Measurements from ENCODE around the gene IKBKG. TPM values are rescaled to one million over a fixed set of nuclear protein-coding genes. Genes with fewer than 3 reads are reported as not detected.
"Not testable (repeated sequence)": the region's sequence is repeated elsewhere in the genome, so short reads cannot be mapped to it uniquely, and the experiment has no call there.

Gene IKBKG
- total RNA-seq (2012; rRNA removed) (13.9 and 16.5 TPM in 2 replicates), polyA plus RNA-seq (2012; rRNA removed) (38.2 and 41.3 TPM in 2 replicates), Bru-seq, nascent RNA (percentile 60 among the genes with signal in this experiment), BruChase-seq, experiment 1, labeled RNA remaining after a 6-hour chase (percentile 58 among the genes with signal in this experiment), BruChase-seq, experiment 2, labeled RNA remaining after a 2-hour chase (percentile 53 among the genes with signal in this experiment)
- 61.0 and 68.3 TPM in 2 replicates for polyA plus RNA-seq (2012; cell fraction: cytosol; rRNA removed)
- polyA plus RNA-seq (2012; cell fraction: nucleus; rRNA removed; ENCODE audit: low replicate concordance) = 60.9 and 124 TPM in 2 replicates
- long read RNA-seq, transcript IKBKG-206 (10 exons, 2,299 nt) = major isoform, 54 of 72 reads
- long read RNA-seq, partial matches to known transcripts = 6 of 72 reads
- long read RNA-seq, other reads (novel, unspliced or antisense) = 7 of 72 reads

- Histone ChIP-seq H4K5ac (ENCODE audit: low read depth, low read length) (peak within 1 kb of the TSS; percentile 89), H2AFZ (replicated peaks; ENCODE audit: low read length, poor library complexity) (peak within 1 kb of the TSS; percentile 88), H4K20me1 (ENCODE audit: insufficient read depth, low read length) (peaks cover 9% of the 10 kb centered on the region; the same call in 1 of the 2 replicates), H3K18ac (ENCODE audit: low read depth, low read length) (peak within 1 kb of the TSS; percentile 63; the same call in 1 of the 2 replicates), H3K27ac (ENCODE audit: insufficient read depth, low read length) (peak within 1 kb of the TSS; percentile 97), H2BK15ac (ENCODE audit: low read depth, low read length) (peak within 1 kb of the TSS; percentile 40; the same call in 1 of the 3 replicates), H3K27me3 (ENCODE audit: control insufficient read depth, insufficient read depth, low read length) (no peaks in the 10 kb centered on the region), H3K4me3 (ENCODE audit: insufficient read depth, low read depth, low read length) (peak within 1 kb of the TSS; percentile 95), H3K14ac (replicated peaks; ENCODE audit: low read depth, low read length) (peak within 1 kb of the TSS; percentile 64), H3K4me1 (ENCODE audit: control insufficient read depth, insufficient read depth, low read length) (peaks cover 9% of the 10 kb centered on the region), H2BK5ac (ENCODE audit: low read depth, low read length, poor library complexity, severe bottlenecking) (peak within 1 kb of the TSS; percentile 92), H3K79me1 (ENCODE audit: low read depth in 1 of 2, low read length in 2 of 2) (peaks cover 8 to 52% of the 10 kb centered on the region in 2 experiments; a peak in 3 of 4 replicates), H3K4ac (ENCODE audit: low read depth, low read length) (peak within 1 kb of the TSS; percentile 95), H3K9ac (ENCODE audit: low read depth, low read length) (peak within 1 kb of the TSS; percentile 97), H2BK120ac (ENCODE audit: low read depth, low read length) (peak within 1 kb of the TSS; percentile 88), H4K91ac (ENCODE audit: insufficient read depth, low read depth, low read length) (peak within 1 kb of the TSS; percentile 82), H2AK5ac (ENCODE audit: low read depth, low read length) (peak within 1 kb of the TSS; percentile 85), H3K9me3 (ENCODE audit: control insufficient read depth, insufficient read depth, low read length) (no peaks in the 10 kb centered on the region), H2AK9ac (replicated peaks; ENCODE audit: low read depth, low read length, poor library complexity) (peak within 1 kb of the TSS; percentile 59), H3K56ac (ENCODE audit: extremely low read depth, insufficient read depth, low read length) (peak within 1 kb of the TSS; percentile 92), H3K36me3 (ENCODE audit: control insufficient read depth, insufficient read depth, low read length) (peaks cover 24% of the 10 kb centered on the region), H4K8ac (ENCODE audit: low read depth in 2 of 2, low read length in 2 of 2) (peak within 1 kb of the TSS; percentile 42 to 88), H3K4me2 (ENCODE audit: low read depth, low read length) (peak within 1 kb of the TSS; percentile 90), H3K23ac (ENCODE audit: low read depth, low read length) (peak within 1 kb of the TSS; percentile 68), H3K9me1 (ENCODE audit: insufficient read depth, low read length) (peaks cover 6% of the 10 kb centered on the region; the same call in 1 of the 2 replicates), H2BK20ac (ENCODE audit: low read depth, low read length) (peak within 1 kb of the TSS; percentile 33)
- CTCF ChIA-PET = no interaction called here
- DNase-seq (peak; percentile 86), ATAC-seq (ENCODE audit: low read depth) (peak; percentile 88)
- no peak for TF ChIP-seq USF2 (IDR thresholded peaks at IDR 0.05; ENCODE audit: low read depth, low read length)
- 0 out of 2 replicates have a peak, but pooled peaks have one; percentile 63 for TF ChIP-seq POLR2A (IDR thresholded peaks at IDR 0.05; ENCODE audit: low read depth, low read length)
- intact Hi-C loops (cut with micrococcal nuclease) (loop anchor here (2.0 kb wide), 2 partner anchors 31 to 57 kb away; partner anchors contain the start of genes FAM3A and SLC10A3), dilution Hi-C loops (cut with HindIII; ENCODE audit: low sequenced_read_pairs, unreplicated experiment) (no loop called here), in situ Hi-C loops (cut with MboI; ENCODE audit: low sequenced_read_pairs) (loop anchor here (25.0 kb wide), 1 partner anchor 1585 kb away; no protein-coding TSS in a partner anchor)
- WGBS, 2 experiments (ENCODE audit: extremely low coverage in 2 of 2, insufficient read length in 1 of 2) = 27% methylated on average over 44 of the region's 69 CpGs; no CpG with 5 or more reads in 1 of the 2 experiments
- POLR2A ChIA-PET (ENCODE audit: unreplicated experiment) = no interaction called here
- TSS peak; percentile 55 for BruUV-seq (replicated peaks)
Observed at GRCh38 chrX:154547245-154548027, at the start of gene IKBKG. Gene IKBKG (plus strand): TSS chrX:154547620. CDS start chrX:154552003, 4,383 bp downstream.

GRCh38 chrX:154501423-154501822, 46.0 kb upstream of the IKBKG start:
- CTCF ChIA-PET; H3K27ac ChIP-seq (ENCODE audit: insufficient read depth, low read length); H3K4ac ChIP-seq (ENCODE audit: low read depth, low read length); H4K8ac ChIP-seq (ENCODE audit: low read depth in 2 of 2, low read length in 2 of 2); H3K14ac ChIP-seq (replicated peaks; ENCODE audit: low read depth, low read length); H2BK120ac ChIP-seq (ENCODE audit: low read depth, low read length); H3K36me3 ChIP-seq (ENCODE audit: control insufficient read depth, insufficient read depth, low read length); ATAC-seq (ENCODE audit: low read depth); dilution Hi-C loops (cut with HindIII; ENCODE audit: low sequenced_read_pairs, unreplicated experiment); POLR2A ChIA-PET (ENCODE audit: unreplicated experiment); H3K9ac ChIP-seq (ENCODE audit: low read depth, low read length); intact Hi-C loops (cut with micrococcal nuclease); H2BK15ac ChIP-seq (ENCODE audit: low read depth, low read length); H2AK5ac ChIP-seq (ENCODE audit: low read depth, low read length); H3K9me3 ChIP-seq (ENCODE audit: control insufficient read depth, insufficient read depth, low read length); H3K23ac ChIP-seq (ENCODE audit: low read depth, low read length); H4K91ac ChIP-seq (ENCODE audit: insufficient read depth, low read depth, low read length); H4K20me1 ChIP-seq (ENCODE audit: insufficient read depth, low read length); H3K4me1 ChIP-seq (ENCODE audit: control insufficient read depth, insufficient read depth, low read length); H3K79me1 ChIP-seq (ENCODE audit: low read depth in 1 of 2, low read length in 2 of 2); H2BK5ac ChIP-seq (ENCODE audit: low read depth, low read length, poor library complexity, severe bottlenecking); H3K18ac ChIP-seq (ENCODE audit: low read depth, low read length); BruUV-seq (replicated peaks); H3K4me2 ChIP-seq (ENCODE audit: low read depth, low read length); in situ Hi-C loops (cut with MboI; ENCODE audit: low sequenced_read_pairs); H3K9me1 ChIP-seq (ENCODE audit: insufficient read depth, low read length); H3K27me3 ChIP-seq (ENCODE audit: control insufficient read depth, insufficient read depth, low read length); H3K4me3 ChIP-seq (ENCODE audit: insufficient read depth, low read depth, low read length); H3K56ac ChIP-seq (ENCODE audit: extremely low read depth, insufficient read depth, low read length); H2AFZ ChIP-seq (replicated peaks; ENCODE audit: low read length, poor library complexity); H2BK20ac ChIP-seq (ENCODE audit: low read depth, low read length); DNase-seq; H4K5ac ChIP-seq (ENCODE audit: low read depth, low read length); H2AK9ac ChIP-seq (replicated peaks; ENCODE audit: low read depth, low read length, poor library complexity): not testable (repeated sequence)
- WGBS, 2 experiments (ENCODE audit: extremely low coverage in 2 of 2, insufficient read length in 1 of 2) = 100% methylated on average over 1 of the region's 7 CpGs; no CpG with 5 or more reads in 1 of the 2 experiments
